NCI-H2196 (cell line): Measurements from ENCODE around the gene SLC49A3.

ENCODE experiments used
- DNase-seq: peaks from one replicate; lab custom pipeline; 2025; ENCODE audit not compliant: unreplicated experiment; lab: John Stamatoyannopoulos, UW

Gene SLC49A3

GRCh38 chr4:666822-667544, 22.0 kb downstream of the SLC49A3 start:
- no peak for DNase-seq

DNA sequence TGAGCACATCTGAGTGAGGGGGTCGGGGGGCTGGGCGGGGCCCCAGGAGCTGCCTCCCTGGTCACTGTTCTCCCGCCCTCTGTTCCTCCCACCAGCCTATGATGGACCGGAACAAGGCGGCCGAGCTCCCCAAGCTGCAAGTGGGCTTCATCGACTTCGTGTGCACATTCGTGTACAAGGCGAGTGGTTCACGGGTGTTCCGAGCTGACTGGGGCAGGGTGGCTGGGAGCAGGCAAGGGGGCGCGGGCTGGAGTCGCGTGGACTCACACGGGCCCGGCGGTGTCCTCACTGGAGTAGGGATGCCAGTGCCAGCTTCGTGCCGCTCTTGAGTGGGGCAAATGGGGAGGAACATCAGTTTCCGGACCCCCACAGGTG, 22.5 kb downstream of the SLC49A3 start:
- no peak for DNase-seq

GRCh38 chr4:665751-666435, 23.1 kb downstream of the SLC49A3 start:
- no peak for DNase-seq

DNA sequence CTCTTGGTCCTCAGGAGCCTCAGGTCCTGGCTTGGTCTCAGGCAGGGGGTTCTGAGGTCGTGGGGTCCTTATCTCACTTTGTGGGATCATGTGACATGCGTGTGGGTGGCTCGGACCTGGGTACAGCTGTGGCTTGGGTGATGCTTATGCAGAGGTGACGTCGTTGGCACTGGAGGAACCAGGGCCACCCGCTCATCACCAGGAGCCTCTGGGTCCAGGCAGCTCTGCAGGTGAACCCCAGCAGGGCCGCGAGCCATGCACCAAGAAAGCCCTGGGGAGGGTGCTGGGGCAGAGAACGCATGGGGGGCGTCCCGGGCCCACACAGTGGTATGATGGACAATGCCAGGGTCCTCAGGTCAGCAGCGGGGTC, 23.6 kb downstream of the SLC49A3 start:
- DNase-seq, result no peak

- DNase-seq, result no peak
Measured at GRCh38 chr4:664713-665231, 24.2 kb downstream of the SLC49A3 start.

DNA sequence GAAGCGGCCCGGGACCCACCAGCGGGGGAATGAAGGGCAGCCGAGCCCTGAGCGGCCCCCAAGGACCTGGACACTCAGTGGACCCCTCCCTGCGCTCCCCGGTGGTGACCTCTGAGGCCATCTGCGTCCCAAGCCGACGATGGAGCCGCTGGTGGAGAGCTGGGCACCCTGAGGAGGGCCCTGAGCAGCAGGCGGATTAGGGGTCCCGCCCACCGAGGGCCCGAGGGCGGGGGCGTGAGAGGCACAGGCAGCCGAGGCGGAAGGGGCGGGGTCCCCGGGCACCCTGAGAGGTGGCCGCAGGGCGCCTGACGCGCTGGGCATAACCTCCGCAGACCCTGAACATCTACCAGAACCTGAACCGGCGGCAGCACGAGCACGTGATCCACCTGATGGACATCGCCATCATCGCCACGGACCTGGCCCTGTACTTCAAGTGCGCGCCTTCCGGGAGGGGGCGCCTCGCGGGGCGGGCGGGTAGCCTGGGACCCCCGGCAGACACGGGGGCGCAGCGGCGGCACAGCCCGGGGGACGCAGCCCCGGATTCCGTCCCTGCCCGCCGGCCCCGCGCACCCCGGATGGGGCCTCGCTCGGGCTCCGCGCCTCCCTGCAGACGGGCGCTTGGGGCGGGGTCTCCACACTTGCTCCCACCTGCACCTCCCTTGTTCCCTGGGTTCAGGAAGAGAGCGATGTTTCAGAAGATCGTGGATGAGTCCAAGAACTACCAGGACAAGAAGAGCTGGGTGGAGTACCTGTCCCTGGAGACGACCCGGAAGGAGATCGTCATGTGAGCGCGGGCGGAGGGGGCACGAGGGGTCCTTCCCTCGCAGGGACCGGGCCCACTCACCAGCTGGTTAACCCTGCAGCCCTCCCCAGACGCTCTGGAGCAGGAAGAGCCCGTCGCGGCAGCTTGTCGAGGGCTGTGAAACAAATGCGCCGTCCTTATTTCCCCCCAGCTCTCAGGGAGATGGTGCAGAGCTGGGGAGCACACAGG, 25.2 kb downstream of the SLC49A3 start:
- DNase-seq, result no peak

GRCh38 chr4:663046-663437, 25.9 kb downstream of the SLC49A3 start:
- DNase-seq, result no peak

DNA sequence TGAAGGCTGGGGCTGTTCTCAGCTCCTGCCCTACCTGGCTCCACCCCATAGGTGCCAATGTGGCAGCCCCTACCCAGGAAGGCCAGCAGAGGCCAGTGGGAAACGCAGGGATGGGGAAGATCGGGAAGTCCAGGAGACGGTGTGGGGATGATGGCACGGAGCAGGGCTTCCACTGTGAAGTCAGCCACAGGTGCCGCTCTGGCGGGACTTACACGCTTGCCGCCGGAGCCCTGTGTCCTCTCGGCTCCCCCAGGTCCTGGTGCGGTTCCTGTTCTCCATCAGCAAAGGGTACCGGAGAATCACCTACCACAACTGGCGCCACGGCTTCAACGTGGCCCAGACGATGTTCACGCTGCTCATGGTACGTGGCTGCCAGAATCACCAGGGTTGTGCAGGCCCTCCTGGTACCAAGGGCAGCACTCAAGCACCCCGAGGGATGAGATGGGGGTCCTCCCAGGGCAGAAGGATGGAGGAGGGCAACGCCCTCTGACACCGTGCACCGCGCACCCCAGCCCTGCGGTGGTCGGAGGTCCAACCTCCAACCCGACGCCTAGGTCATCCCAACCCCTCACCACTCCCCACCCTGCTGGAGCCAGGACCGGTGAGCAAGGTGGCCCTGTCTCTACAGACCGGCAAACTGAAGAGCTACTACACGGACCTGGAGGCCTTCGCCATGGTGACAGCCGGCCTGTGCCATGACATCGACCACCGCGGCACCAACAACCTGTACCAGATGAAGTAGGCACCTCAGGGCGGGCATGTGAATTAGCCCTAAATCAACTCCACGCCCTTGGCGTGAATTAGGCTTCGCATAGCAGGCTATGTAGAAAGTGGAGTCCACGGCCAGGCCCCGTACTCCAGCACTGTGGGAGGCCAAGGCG, 26.8 kb downstream of the SLC49A3 start:
- DNase-seq, result no peak

DNA sequence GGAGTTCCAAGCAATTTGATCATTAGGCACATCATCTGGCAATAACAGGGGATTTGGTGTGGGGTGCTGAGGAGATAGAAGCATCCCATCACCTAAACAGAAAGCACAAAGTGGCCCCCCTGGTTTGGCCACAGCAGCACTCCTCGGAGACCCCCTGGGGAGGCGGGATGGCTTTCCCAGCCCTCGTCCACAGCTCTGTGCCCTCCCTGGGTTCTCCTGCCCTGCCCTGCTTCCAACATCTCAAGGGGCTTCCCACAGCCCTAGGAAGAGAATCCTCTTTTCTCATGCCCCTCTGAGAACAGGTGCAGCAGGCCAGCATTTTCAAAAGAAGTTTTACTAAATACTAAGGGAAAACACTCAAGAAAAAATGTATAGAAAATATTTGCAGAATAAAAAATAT, 27.7 kb downstream of the SLC49A3 start:
- DNase-seq, result no peak

DNA sequence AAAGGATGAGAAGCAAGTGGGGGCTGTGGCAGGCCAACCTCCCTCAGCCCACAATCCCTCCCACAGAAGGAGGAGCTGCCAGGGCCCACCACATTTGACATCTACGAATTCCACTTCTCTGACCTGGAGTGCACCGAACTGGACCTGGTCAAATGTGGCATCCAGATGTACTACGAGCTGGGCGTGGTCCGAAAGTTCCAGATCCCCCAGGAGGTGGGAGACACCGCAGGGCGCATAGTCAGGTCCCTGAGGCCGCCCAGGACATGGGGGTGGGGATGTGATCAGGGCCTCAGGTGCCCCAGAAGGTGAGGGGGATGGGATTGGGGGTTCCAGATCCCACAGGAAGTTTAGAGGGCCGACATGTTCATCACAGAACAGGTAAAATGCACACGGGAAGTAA, 28.6 kb downstream of the SLC49A3 start:
- DNase-seq, result no peak

DNA sequence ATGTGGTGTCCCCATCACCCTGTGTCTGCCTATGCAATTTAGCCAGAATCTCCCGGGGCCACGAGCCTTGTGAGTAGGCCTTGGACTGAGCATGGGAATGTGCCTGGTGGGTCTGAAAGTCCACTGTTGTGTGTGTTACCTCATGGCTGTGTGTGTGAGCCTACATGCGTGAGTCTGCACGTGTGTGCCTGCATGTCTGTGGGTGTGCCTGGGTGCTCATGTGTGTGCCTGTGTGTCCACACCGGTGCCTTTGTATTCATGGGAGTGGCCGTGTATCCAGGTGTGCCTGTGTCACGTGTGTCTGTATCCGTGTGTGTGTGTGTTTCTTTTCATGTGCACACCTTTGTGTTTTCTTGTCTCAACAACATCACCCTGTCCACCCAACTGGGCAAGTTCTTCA, 29.1 kb downstream of the SLC49A3 start:
- DNase-seq, result no peak

DNA sequence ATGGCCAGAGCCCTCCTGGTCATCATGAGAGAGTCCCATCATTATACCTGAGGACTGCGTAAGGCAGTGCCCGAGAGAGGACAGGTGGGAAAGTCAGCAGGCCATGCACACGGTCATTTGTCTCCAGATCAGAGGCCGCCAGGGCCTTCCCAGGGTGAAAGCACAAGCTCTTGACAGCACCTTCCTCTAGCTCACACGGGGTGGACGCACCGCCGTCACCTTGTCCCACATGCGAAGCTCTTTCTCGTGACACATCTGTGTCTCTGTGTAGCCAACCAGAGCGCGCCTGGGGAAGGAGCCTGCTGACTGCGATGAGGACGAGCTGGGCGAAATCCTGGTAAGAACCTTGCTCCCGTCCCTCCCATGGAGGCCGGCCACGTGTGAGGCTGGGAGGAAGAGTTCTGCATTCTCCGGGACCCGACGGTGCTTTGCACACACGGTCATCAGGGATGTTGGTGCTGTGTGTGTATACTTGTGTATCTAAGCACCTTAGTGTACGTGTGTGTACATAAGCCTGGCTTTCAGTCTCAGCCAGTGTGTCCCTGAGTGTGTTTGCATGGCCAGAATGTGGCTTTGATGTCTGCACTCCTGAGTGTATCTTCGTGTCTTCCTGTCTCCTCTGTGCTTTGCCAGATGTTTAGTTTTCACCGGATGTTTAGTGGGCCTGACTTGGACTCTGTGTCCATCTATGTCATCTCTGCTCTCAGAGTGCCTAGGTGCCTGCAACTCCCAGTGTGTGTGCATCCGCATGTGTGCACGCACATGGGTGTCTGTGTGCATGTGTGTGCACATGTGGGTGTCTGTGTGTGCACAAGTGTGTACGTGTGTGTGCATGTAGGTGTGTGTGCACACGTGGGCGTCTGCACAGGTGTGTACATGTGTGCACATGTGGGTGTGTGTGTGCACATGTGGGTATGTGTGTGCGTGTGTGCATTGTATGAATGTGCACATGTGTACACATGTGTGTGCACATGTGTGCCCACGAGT, 30.0 kb downstream of the SLC49A3 start:
- DNase-seq, result no peak

DNA sequence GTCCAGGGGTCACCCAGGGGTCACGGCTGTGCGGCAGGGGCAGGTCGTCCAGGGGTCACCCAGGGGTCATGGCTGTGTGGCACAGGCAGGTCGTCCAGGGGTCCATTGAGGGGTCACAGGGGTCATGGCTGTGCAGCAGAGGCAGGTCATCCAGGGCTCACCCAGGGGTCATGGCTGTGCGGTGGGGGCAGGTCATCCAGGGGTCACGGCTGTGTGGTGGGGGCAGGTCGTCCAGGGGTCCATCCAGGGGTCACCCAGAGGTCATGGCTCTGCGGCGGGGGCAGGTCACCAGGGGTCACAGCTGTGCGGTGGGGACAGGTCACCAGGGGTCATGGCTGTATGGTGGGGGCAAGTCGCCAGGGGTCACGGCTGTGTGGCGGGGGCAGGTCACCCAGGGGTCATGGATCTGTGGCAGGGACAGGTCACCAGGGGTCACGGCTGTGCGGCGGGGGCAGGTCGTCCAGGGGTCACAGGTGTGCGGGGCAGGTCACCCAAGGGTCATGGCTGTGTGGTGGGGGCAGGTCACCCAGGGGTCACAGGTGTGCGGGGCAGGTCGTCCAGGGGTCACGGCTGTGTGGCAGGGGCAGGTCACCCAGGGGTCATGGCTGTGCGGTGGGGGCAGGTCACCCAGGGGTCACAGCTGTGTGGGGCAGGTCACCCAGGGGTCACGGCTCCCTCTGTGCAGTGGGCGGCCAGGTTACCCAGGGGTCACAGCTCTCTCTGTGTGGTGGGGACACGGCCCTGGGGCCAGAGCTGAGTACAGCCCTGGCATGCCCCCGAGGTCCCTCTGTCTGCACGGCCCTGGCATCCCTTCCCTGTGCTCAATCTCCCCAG, 30.9 kb downstream of the SLC49A3 start:
- no peak for DNase-seq

DNA sequence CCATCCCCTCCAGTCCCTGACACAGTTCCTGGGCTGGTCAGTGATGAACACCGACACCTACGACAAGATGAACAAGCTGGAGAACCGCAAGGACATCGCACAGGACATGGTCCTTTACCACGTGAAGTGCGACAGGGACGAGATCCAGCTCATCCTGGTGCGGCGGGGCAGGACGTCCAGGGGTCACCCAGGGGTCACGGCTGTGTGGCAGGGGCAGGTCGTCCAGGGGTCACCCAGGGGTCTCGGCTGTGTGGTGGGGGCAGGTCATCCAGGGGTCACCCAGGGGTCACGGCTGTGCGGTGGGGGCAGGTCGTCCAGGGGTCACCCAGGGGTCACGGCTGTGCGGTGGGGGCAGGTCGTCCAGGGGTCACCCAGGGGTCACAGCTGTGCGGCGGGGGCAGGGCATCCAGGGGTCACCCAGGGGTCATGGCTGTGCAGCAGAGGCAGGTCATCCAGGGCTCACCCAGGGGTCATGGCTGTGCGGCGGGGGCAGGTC, 31.6 kb downstream of the SLC49A3 start:
- no peak for DNase-seq

DNA sequence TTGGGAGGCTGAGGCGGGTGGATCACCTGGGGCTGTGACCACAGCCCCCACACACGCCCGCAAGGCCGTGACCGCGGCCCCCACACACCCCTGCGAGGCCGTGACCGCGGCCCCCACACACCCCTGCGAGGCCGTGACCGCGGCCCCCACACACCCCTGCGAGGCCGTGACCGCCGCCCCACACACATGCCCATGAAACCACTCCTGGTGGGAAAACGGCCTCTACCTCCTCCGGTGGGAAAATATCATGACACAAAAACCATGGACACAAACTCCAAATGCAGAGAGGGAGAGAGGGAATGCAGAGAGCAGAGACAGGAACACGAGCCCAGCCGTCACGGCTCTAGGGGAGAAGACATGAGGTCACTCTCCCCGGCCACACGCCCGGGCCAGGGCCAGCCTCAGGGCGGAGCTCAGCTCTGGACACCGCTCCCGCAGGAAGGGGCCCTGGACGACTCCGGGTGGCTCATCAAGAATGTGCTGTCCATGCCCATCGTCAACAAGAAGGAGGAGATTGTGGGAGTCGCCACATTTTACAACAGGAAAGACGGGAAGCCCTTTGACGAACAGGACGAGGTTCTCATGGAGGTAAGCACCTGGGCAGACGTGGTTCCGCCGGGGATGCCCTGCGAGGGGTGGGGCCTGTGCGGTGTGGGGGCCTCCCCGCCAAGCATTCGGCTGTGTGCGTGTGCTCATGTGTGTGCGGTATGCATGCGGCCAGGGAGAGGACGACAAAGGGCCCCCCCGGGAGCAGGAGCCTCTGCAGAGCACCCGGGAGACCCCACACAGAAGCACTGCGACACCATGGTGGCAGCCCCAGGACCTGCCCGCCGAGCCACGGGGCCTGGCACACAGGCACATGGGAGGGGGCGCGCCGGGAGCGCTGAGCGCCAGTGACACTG, 32.3 kb downstream of the SLC49A3 start:
- no peak for DNase-seq

DNA sequence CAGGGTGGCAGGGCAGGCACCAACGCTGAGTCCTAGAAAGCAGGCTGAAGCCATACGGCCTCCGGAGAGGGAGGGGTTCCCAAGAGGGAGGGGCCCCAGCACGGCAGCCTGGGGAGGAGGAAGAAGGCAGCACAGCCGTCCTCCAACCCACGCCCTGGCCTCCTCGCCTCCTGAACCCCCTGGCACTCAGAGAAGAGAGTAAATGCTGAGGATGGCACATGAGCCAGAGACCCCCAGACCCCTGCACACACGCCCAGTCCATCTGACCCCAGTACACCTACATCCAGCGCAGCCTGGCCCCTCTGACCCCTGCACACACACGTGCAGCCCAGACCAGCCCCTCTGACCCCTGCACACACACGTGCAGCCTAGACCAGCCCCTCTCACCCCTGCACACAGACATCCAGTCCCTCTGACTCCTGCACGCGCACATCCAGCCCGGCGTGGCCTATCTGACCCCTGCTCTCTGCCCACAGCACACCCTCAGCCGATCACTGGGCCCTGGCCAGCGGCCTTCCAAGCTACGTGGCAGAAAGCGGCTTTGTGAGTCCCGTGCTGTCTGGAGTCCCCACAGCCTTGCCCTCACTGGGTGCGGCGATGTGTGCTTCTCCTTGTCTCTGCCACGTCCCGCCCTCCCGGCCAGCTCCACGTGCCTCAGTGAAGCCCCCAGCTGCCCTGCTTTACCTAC, 33.3 kb downstream of the SLC49A3 start:
- DNase-seq, result no peak
